Keratinocyte (primary cell): ENCODE results near the gene BHLHE23. TPM values are rescaled to one million over a fixed set of nuclear protein-coding genes. Genes with fewer than 3 reads are reported as not detected.

Experiments
- DNase-seq: peaks from one replicate; pipeline ENCODE4 v3.0.0-alpha.2; 2011; ENCODE audit warnings: low read depth, missing footprints, low spot score
- FAIRE-seq: peaks from 2 replicates; lab custom pipeline; 2011; peaks lifted over from hg19 to GRCh38; lab: Jason Lieb, UNC
- H2AFZ ChIP-seq: 2 replicates; pipeline ENCODE4 v1.6.0; 2012; ENCODE audit warnings: low read length, control low read depth, inconsistent platforms; ENCODE audit not compliant: control insufficient read depth
- H3K27ac ChIP-seq: 2 replicates; pipeline ENCODE4 v1.5.1; 2011; ENCODE audit warnings: low read length; ENCODE audit not compliant: control insufficient read depth, insufficient read depth
- H3K27me3 ChIP-seq: 3 replicates; pipeline ENCODE4 v1.6.0; 2011; ENCODE audit warnings: low read length; ENCODE audit not compliant: control insufficient read depth, insufficient read depth; ENCODE audit errors: extremely low read depth
- H3K36me3 ChIP-seq, 2 experiments: 2 replicates in 1 of 2; 3 replicates in 1 of 2; pipeline ENCODE4 v1.5.1; 2011; ENCODE audit warnings: low read length in 2 of 2, mild to moderate bottlenecking in 1 of 2; ENCODE audit not compliant: control insufficient read depth in 2 of 2, insufficient read depth in 2 of 2; ENCODE audit errors: extremely low read depth in 1 of 2
- H3K4me1 ChIP-seq: 3 replicates; pipeline ENCODE4 v1.5.1; 2011; ENCODE audit warnings: low read length; ENCODE audit not compliant: control insufficient read depth, insufficient read depth; ENCODE audit errors: extremely low read depth
- H3K4me2 ChIP-seq: 3 replicates; pipeline ENCODE4 v1.6.0; 2011; ENCODE audit warnings: low read depth, low read length; ENCODE audit not compliant: control insufficient read depth, insufficient read depth; ENCODE audit errors: extremely low read depth
- H3K4me3 ChIP-seq, 3 experiments: fragments of 200-600 bp in 1 of 3; sonication (generic) in 1 of 3; 2 replicates in 2 of 3; 3 replicates in 1 of 3; pipeline ENCODE4 v1.5.1; 2011 to 2016; ENCODE audit warnings: low read length in 3 of 3, mild to moderate bottlenecking in 3 of 3, control low read depth in 2 of 3, inconsistent platforms in 1 of 3, low read depth in 1 of 3, mixed read lengths in 1 of 3, mixed run types in 1 of 3, moderate library complexity in 1 of 3; ENCODE audit not compliant: control insufficient read depth in 2 of 3, insufficient read depth in 2 of 3; ENCODE audit errors: extremely low read depth in 1 of 3
- H3K79me2 ChIP-seq: 2 replicates; pipeline ENCODE4 v1.6.0; 2012; ENCODE audit warnings: low read length; ENCODE audit not compliant: control insufficient read depth, insufficient read depth
- H3K9ac ChIP-seq: 3 replicates; pipeline ENCODE4 v1.6.0; 2011; ENCODE audit warnings: low read length; ENCODE audit not compliant: control insufficient read depth, insufficient read depth; ENCODE audit errors: extremely low read depth
- H3K9me1 ChIP-seq: 3 replicates; pipeline ENCODE4 v1.6.0; 2011; ENCODE audit warnings: low read length; ENCODE audit not compliant: control insufficient read depth, insufficient read depth; ENCODE audit errors: extremely low read depth
- H3K9me3 ChIP-seq: 2 replicates; pipeline ENCODE4 v1.5.1; 2012; ENCODE audit warnings: low read depth, low read length; ENCODE audit not compliant: control insufficient read depth
- H4K20me1 ChIP-seq: 3 replicates; pipeline ENCODE4 v1.6.0; 2011; ENCODE audit warnings: low read length; ENCODE audit not compliant: control insufficient read depth, insufficient read depth; ENCODE audit errors: extremely low read depth
- CTCF ChIP-seq, 3 experiments: IDR thresholded peaks in 1 of 3; conservative IDR thresholded peaks in 1 of 3; optimal IDR thresholded peaks in 1 of 3; 2 replicates in 2 of 3; 3 replicates in 1 of 3; pipeline versions ENCODE3 to v1.5.1; 2011; ENCODE audit warnings: low read length in 3 of 3, mild to moderate bottlenecking in 3 of 3, moderate library complexity in 2 of 3, control low read depth in 1 of 3, inconsistent platforms in 1 of 3; ENCODE audit not compliant: insufficient read depth in 2 of 3; ENCODE audit errors: extremely low read depth in 1 of 3
- EZH2 ChIP-seq: IDR thresholded peaks from one replicate; pipeline ENCODE4 v1.6.1; 2012; ENCODE audit warnings: inconsistent platforms, mild to moderate bottlenecking, low read length, moderate library complexity
- dilution Hi-C: fragments of 300-500 bp; cut with MboI; formaldehyde crosslinking; loops from one replicate; pipeline ENCODE4 v1.7.0; 2020; ENCODE audit warnings: low sequenced_read_pairs; ENCODE audit not compliant: extremely low pct_ligation_motif_present
- polyA plus RNA-seq, 5 experiments: library from polyadenylated mRNA; depleted of rRNA in 3 of 5; stranded (reverse) in 3 of 5; stranded (forward) in 1 of 5; unstranded in 1 of 5; fragments of >200 nt; gene quantifications; 1 replicate in 1 of 5; 2 replicates in 3 of 5; 3 replicates in 1 of 5; pipeline versions ENCODE4 v1.2.1 to v1.2.3, GENCODE V29; 2011 to 2012; ENCODE audit warnings: missing spikeins in 2 of 5, low read depth in 1 of 5, low replicate concordance in 1 of 5

BHLHE23 gene
- polyA plus RNA-seq, 1 donor (not counting 4 experiments of a cell fraction or from before 2014, with no cell fraction given): not detected

GRCh38 chr20:63021356-63022321, 14.9 kb upstream of the BHLHE23 start:
- Histone ChIP-seq H3K36me3 (no peaks in the 10 kb centered on the region), H3K4me2 (no peak overlapping the region), H3K9me1 (no peaks in the 10 kb centered on the region), H3K9me3 (no peaks in the 10 kb centered on the region), H4K20me1 (peaks cover 2% of the 10 kb centered on the region), H3K27ac (no peak overlapping the region), H3K27me3 (peaks cover 54% of the 10 kb centered on the region), H3K4me3 (no peak overlapping the region), H3K9ac (no peak overlapping the region), H3K79me2 (no peaks in the 10 kb centered on the region), H2AFZ (no peak overlapping the region), H3K4me1 (peaks cover 2% of the 10 kb centered on the region)
- dilution Hi-C loops: no loop called here
- DNase-seq (no peak), FAIRE-seq (no peak)
- no peak for TF ChIP-seq EZH2
- no peak for TF ChIP-seq CTCF (optimal IDR thresholded peaks at IDR 0.05 in 1 of 3, IDR thresholded peaks at IDR 0.05 in 1 of 3, conservative IDR thresholded peaks at IDR 0.05 in 1 of 3; ENCODE audit: extremely low read depth in 1 of 3, insufficient read depth in 2 of 3, low read length in 3 of 3)

GRCh38 chr20:63020681-63021080, 13.9 kb upstream of the BHLHE23 start:
- TF ChIP-seq CTCF (optimal IDR thresholded peaks at IDR 0.05 in 1 of 3, IDR thresholded peaks at IDR 0.05 in 1 of 3, conservative IDR thresholded peaks at IDR 0.05 in 1 of 3; ENCODE audit: extremely low read depth in 1 of 3, insufficient read depth in 2 of 3, low read length in 3 of 3): no peak
- TF ChIP-seq EZH2: no peak

More at GRCh38 chr20:63020681-63021080, 13.9 kb upstream of the BHLHE23 start:
- Histone ChIP-seq H3K4me2 (no peak overlapping the region), H3K27me3 (peaks cover 54% of the 10 kb centered on the region), H2AFZ (no peak overlapping the region), H3K79me2 (no peaks in the 10 kb centered on the region), H4K20me1 (no peaks in the 10 kb centered on the region), H3K4me3 (no peak overlapping the region), H3K27ac (no peak overlapping the region), H3K9ac (no peak overlapping the region), H3K9me1 (no peaks in the 10 kb centered on the region), H3K9me3 (no peaks in the 10 kb centered on the region), H3K4me1 (peaks cover 2% of the 10 kb centered on the region), H3K36me3 (no peaks in the 10 kb centered on the region)
- FAIRE-seq (no peak), DNase-seq (no peak)
- dilution Hi-C loops: no loop called here
